Left colon (tissue), 2 donors: ENCODE data around the gene ZRANB2. TPM values are rescaled to one million over a fixed set of nuclear protein-coding genes. Genes with fewer than 3 reads are reported as not detected.

Experiments
- ATAC-seq: fragments of 200-7000 bp; cut with Tn5 transposase; one replicate; pipeline ENCODE4 v1.9.1; 2020; ENCODE audit warnings: mild to moderate bottlenecking, moderate library complexity
- DNase-seq, 2 donors: peaks; one replicate each; pipeline ENCODE4 v3.0.0-alpha.2; 2020
- intact Hi-C, 2 donors: fragments of 100-400 bp; cut with DNase I in 1 of 2; cut with micrococcal nuclease in 1 of 2; formaldehyde crosslinking; loops; one replicate each; pipeline versions ENCODE4 v1.11.2 to v1.14.0; 2022; cut with DNase I, micrococcal nuclease
- microRNA-seq, 2 donors: library from miRNA; unstranded; fragments of <30 nt; microRNA quantifications; one replicate each; pipeline versions ENCODE4 v1.1.0 to v1.2.0, GENCODE V29; 2020
- total RNA-seq, 2 donors: library from RNA; stranded (reverse); fragmentation: NEBNext Ultra II Directional; extraction: Animal tissue kit (Norgen Biotek cat#: 25700); gene quantifications; one replicate each; pipeline ENCODE4 v1.2.1, GENCODE V29; 2021
- donor health status: DM: no; HTN: no; CAD: no.
- donor health status: DM: yes; HTN: yes; CAD: no.

ZRANB2 gene
- total RNA-seq, 2 donors from 2014 or later = 76.3 to 76.8 TPM

DNA sequence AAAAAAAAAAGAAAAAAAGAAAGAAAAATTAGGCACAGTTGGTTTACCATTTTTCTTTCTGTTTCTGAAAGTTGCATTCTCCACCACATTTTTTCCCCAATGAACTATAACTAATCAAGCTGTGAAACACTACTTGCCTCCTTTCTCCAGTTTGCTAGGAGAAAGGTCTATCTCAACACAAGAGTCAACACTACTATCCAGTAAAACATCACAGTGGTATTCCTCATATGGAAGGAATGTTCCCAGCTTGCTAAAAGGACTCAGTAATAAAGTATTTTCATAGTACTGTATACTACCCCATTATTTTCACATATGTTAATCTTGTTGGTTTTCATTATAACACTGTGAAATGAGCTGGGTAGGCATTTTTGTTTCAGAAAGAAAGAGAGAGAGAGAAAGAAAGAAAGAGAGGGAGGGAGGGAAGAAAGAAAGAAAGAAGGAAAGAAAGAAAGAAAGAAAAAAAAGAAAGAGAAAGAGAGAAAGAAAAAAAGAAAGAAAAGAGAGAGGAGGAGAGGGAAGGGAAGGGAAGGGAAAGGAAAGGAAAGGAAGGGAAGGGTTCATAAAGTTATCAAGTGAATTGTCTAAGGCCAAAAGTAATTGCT lies 41.1 kb downstream of the ZRANB2 start:
- ATAC-seq = no peak
- intact Hi-C loops = no loop called here
- no peak for DNase-seq

DNA sequence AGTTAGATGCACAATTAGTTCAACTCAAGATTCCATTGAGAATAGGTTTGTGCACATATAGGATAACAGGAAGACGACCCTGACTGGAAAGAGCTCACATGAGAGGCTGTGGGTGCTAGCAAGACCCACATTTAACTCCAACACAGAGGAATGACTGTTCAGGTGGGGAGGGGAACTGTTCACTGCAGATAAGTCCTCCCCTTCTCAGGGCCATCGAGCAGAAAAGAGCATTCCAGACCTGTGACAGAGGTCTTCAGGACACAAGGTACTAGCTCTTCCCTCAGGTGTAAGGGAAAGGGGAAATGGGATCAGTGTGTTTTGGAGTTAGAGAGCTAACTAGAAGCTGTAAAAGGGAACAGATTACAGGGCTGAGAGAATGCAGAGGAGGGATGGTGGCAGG lies 41.9 kb downstream of the ZRANB2 start:
- DNase-seq = no peak
- no peak for ATAC-seq
- intact Hi-C loops = no loop called here

DNA sequence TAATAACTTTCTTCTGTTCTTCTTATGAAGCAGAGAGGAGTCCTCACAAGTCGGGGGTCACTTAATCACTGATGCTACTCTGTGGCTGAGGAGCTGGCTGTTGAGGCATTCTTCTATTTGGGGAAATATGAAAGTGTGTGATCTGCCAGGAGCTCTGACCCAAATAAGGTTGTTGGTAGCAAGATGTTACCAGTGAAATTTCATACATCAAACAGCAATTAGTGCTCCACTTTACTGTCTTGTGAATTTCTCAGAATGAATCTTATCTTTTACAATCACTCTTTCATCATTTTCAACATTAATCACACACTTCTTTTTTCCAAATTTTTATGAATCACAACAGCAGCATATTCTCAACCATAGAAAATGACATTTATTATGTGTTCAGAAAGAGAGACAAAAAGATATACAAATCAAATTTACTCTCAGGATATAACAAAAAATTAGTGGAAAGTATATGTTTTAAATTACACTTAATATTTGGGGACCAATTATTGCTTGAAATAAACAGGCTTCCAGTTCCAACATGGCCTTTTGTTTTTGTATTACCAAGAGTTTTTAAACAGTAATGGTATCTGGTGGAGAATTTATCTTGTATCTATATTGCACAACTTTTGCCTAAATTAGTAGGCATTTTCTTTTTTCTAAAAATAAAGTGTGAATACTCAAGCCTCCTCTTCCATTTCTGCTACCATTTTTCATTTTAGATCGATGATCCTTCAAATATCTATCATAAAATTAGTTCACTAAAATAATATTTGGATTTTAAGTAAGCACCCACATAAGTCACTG lies 42.8 kb downstream of the ZRANB2 start:
- no peak for ATAC-seq
- no peak for DNase-seq
- intact Hi-C loops = no loop called here

DNA sequence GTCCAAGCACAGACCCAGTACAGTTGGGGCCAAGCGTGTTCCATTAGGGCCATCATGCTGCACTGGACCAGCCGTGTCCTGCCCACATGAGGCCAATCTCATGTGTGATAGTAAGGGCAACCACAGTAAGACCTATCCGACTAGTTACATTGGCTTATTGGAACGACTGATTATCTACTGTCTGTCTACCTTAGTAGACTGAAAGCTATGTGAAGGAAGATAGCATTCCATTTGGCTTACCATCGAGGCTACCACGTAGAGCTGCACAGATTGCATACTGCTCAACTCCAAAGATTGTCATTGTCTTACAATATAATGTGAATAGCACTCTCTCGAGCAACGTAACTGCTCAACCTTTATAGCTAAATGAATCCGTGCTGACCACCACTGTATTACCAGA lies 43.8 kb downstream of the ZRANB2 start:
- DNase-seq (no peak), ATAC-seq (no peak)
- intact Hi-C loops = no loop called here

DNA sequence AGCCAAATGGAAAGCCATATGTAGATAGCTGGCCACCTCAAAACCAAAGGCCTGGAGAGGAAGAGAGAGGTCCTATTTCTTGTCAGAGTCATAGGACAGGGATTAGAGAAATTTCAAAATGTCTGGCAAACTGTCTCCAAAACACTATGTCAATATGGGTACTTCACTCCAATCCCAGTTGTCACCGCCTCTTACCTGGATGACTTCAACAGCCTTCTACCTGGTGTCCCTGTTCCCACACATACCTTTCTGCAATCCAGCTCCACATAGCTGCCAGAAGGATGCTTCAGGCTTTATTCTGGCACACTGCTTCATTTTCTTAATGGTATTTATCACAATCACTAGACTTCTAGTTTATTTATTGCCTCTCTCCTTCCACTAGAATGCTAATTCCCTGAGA lies 47.7 kb downstream of the ZRANB2 start:
- DNase-seq = no peak
- intact Hi-C loops = no loop called here
- ATAC-seq = no peak

DNA sequence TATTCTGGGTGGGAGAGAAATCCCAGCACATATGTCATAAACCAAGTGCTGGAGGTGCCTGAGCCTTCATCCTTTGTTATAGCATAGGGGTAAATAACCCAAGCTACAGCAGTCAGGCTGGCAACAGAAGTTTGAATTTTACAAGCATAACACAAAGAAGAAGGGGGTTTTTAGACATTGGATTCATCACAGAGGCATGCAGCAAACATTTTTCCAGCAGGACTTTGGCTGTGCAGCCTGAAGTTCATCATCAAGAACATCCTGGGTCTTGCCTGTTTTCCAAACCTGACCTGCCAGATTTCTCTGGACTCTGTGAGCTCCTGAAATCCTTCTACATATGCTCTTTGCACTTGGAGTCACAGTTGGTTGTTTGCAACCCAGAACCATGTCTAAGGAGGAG lies 49.4 kb downstream of the ZRANB2 start:
- no peak for DNase-seq
- ATAC-seq = no peak
- intact Hi-C loops = no loop called here

DNA sequence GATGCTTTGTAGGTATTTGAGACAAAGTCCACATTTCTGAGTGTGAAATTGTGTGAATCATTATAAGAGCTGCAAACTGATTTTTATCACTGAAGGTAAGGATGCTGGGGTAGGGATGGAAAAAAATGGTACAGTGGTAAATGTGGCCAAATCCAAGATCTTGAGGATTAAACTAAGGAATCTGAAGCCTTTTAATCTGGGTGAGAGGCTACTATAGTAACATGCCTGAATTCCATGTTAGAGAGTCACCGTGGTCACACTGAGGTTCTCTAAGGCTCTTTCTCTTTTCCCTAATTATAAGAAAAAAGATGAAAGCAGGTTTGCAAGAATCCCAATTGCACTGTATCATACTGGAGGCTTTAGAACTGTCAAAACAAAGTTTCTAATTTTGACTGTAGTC lies 50.8 kb downstream of the ZRANB2 start:
- intact Hi-C loops = no loop called here
- ATAC-seq = no peak

DNA sequence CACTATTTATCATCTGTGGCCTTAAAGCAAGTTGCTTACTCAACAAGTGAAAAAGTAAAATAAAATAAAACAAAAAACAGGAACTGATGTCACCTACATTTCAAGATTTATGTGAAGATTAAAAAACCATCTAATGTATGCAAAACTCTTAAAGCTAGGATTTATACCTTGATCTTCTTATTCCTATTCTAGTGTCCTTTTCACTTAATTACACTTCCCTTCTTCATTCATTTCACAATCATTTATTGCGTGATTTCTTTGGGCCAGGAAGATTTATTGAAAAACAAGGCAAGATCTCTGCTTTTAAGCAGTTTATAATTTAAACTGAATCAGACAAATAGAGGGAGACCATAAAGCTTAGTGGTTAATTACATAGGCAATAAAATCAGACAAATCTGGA lies 51.9 kb downstream of the ZRANB2 start:
- intact Hi-C loops = no loop called here
- ATAC-seq = no peak
- no peak for DNase-seq

More for the DNA sequence above, 50.8 kb downstream of the ZRANB2 start:
- no peak for DNase-seq

DNA sequence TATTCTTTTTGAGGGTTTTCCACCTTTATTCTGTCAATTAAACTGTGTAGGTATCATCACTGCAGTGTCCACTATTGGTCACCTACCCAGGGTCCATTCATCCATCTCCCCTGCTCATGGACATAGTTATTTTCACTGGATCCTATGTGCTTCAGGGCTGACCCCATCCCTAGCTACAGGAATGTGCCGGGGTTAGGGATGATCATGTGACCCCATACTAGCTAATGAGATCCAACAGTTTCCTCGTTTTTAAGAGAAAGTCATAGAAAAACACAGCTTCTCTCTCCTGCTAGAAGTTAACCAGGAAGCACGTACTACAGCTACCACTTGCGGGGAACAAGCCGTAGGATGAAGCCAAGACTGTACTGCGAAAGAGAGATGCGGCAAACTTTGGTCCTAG lies 52.8 kb downstream of the ZRANB2 start:
- intact Hi-C loops = no loop called here
- DNase-seq = no peak
- no peak for ATAC-seq

DNA sequence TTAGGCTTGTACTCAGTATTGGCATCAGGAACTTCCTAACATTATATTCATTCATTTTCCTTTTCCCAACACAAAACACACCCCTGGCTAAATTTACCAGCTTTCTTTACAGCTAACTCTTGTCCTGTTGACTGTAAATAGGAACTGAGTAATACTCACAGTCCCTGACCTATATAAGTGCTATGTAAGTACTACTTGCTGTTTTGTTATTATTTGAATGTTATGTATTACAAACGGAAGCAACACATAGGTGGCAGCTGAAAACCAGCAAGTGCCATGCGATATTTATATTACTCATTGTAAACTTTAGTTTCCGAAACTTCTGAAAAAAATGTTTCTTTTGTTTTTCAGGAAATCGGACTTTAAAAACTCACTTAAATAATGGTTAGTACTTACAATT lies 54.7 kb downstream of the ZRANB2 start:
- ATAC-seq = no peak
- DNase-seq = no peak
- intact Hi-C loops = no loop called here

DNA sequence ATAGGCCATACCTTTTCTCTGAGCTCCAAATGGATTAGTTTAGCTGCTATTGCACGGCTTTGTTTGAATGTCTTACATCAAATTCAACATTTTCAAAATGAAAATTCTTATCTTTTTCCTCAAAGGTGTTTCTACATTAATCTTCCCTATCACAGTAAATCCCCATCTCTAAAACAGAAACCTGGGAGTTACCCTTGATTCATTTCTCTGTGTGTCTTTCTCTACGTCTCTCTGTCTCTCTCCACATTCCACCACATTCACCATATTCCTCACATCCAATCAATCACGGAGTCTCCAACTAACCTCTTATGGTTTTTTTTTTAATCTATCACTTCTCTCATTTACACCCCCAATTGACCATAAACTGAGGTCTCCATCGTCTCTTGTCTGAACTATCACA lies 57.3 kb downstream of the ZRANB2 start:
- ATAC-seq (no peak), DNase-seq (no peak)
- intact Hi-C loops = no loop called here

DNA sequence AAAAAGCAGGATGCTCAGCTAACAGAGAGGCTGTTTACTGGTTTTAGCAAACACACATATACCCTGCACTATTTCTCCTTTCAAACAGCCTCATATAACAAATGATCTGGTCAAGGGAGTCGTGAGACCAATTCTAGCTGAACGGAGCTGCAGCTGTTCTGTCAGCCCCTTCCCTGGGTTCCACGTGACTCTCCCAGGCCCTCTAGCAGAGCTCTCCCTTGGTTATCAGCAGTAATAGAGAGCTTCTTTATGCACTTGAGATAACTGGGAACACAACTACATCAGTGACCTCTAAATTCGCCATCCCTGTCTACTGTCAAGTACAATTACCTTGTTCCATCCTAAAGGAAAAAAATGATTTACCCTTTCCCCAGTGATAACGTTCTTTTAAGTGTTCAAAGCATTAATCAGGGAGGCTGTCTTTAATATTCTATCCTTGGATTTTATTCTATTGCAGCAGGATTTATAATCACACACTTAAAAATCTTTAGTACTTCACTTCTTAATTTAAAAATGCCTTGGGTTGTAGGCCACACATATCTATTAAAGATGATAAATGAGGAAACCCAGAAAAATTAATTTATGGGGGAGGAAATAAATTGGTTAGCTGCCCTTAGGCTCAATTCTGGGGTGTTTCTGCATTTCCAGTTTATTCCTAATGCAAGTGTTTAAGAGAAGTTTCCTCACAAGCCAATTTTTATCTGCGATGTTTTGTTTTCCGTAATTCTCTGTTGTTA lies 61.4 kb downstream of the ZRANB2 start:
- ATAC-seq (no peak), DNase-seq (no peak)
- intact Hi-C loops = no loop called here

DNA sequence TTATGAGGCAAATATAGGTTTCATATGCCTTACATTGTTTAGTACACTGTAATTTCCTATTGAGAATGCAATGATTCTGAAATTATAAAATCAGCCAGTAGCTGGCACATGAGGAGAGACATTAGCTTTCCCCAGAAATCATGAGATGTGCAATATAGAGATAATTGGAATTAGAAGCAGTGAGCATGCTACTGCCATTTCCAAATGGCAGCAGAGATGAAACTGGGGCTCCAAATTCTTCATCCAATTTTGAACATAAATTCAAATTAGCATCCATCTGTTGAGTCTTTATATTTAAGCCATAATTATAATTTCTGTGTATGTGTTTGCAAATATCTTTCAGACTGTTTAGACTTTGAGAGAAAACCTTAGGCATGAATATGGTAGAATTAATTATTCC lies 62.0 kb downstream of the ZRANB2 start:
- ATAC-seq = no peak
- DNase-seq = no peak
- intact Hi-C loops = no loop called here

DNA sequence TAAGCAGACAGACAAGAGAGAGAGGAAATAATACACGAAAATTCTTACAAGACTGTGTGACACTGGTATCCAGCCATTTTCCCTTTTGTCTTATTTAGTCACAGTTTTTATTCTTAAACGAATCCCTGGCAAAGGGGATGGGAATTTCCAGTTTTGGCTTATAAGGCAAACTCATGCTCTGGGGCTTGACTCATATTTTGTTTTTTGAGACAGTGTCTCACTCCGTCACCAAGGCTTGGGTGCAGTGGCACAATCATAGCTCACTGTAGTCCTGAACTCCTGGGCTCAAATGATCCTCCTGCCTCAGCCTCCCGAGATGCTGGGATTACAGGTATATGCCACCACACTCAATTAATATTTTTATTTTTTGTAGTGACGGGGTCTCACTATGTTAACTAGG lies 65.1 kb downstream of the ZRANB2 start:
- no peak for ATAC-seq
- intact Hi-C loops = no loop called here
- no peak for DNase-seq

DNA sequence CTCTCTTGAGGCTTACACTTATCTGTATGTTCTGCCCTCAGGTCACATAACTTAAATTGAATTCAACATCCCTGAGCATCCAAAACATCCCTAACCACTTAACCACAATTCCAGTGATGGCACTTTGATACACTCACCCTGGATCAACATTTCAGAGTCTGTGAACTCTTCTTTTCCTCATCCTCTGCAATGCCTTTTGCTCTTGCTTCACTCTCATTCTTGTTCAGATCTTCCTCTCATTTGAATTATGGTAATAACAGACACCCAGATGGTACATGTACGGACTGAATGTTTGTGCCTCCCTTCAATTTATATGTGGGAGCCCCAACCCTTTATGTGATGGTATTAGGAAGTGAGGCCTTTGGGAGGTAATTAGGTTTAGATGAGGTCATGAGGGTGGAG lies 66.7 kb downstream of the ZRANB2 start:
- ATAC-seq (no peak), DNase-seq (no peak)
- intact Hi-C loops = no loop called here

Small RNAs within 50 kb of the gene (microRNA-seq; reads per million reads assigned to microRNA genes)
- gene MIR186 = 405 to 1,057 reads per million in 2 donors

Other genes with a start within 250 kb of the ZRANB2 start
- 1 to 10 TPM in 1 of 2 donors, under 1 TPM in 1; 0.49 to 2.7 TPM for gene PTGER3, start 33.2 kb downstream of the ZRANB2 start, total RNA-seq